ENCODE results near the gene SCAF4.

GRCh38 chr21:31766899-31767298, 35.0 kb upstream of the SCAF4 start:
- no peak for TF ChIP-seq CTCF (IDR thresholded peaks at IDR 0.05)
- TF ChIP-seq POLR2A (IDR thresholded peaks at IDR 0.05): no peak

Data from prostate gland (tissue), 2 donors.